ENCODE results near the gene FLRT2.

Gene FLRT2

DNA sequence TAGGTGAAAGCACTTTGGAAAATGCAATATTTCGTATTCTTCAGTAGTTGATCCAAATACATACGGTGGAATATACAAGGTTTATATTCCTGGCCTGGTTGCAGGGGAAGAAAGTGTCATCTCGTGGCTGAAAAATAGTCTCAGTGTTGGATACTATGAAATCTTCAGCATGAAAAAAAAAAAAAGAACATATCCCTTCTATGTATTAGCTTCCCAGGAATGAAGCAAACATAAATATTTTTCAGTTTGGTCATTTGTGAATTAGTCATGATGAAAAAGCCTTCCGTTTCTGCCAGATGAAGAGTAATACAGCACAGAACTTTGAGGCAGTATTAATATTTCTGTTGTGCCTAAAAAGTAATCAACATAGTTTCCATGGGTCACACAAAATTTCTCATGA, 36.7 kb downstream of the FLRT2 start:
- DNase-seq: no peak

- no peak for DNase-seq
Measured at GRCh38 chr14:85572011-85572410, 42.1 kb downstream of the FLRT2 start.

DNA sequence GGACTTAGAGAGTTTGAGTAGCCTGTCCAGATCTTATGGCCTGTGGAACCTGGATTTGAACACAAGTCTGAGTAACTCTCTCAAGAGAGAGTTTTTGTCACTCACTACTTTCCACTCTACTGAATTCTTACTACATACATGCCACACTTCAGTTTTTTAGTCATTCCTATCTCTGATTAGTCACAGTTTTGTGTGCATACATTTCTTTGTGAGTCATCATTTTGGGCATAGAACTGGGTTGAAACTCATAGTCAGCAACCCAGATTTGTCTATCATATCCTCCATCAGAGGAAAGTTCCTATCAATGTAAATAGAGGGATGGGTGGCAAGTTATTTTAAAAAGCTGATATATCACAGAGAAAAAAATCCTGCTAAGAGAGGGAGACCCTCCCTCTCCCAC, 42.9 kb downstream of the FLRT2 start:
- DNase-seq: no peak

- no peak for DNase-seq
Measured at GRCh38 chr14:85573406-85573805, 43.5 kb downstream of the FLRT2 start.

- no peak for DNase-seq
Measured at GRCh38 chr14:85574853-85575616, 45.1 kb downstream of the FLRT2 start.

- DNase-seq: no peak
Measured at GRCh38 chr14:85575617-85575898, 45.6 kb downstream of the FLRT2 start.

DNA sequence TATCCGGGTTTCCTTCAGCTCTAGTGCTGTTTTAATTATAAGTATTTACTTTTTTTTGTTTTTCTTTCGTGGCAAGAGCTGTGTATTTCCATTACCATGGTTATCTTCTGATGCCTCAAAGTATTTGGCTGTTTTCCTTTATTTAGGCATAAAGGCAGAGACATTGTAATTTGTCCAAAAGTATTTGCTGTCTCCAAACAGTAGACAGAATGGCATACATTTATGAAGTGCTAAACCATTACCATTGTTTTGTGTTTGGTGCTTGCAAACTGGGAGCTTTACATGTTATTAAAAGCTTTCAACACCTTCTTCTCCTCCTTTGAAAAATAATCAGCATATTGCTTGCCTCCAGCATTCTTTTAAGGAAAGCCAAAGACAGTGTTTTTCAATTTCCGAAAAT, 46.3 kb downstream of the FLRT2 start:
- no peak for DNase-seq

- DNase-seq: no peak
Measured at GRCh38 chr14:85576848-85577542, 47.1 kb downstream of the FLRT2 start.

- no peak for DNase-seq
Measured at GRCh38 chr14:85577543-85578114, 47.7 kb downstream of the FLRT2 start.

GRCh38 chr14:85578357-85578756, 48.4 kb downstream of the FLRT2 start:
- no peak for DNase-seq

GRCh38 chr14:85578930-85579329, 49.0 kb downstream of the FLRT2 start:
- no peak for DNase-seq

GRCh38 chr14:85579942-85580341, 50.0 kb downstream of the FLRT2 start:
- DNase-seq: no peak

GRCh38 chr14:85580536-85581140, 50.7 kb downstream of the FLRT2 start:
- no peak for DNase-seq

DNA sequence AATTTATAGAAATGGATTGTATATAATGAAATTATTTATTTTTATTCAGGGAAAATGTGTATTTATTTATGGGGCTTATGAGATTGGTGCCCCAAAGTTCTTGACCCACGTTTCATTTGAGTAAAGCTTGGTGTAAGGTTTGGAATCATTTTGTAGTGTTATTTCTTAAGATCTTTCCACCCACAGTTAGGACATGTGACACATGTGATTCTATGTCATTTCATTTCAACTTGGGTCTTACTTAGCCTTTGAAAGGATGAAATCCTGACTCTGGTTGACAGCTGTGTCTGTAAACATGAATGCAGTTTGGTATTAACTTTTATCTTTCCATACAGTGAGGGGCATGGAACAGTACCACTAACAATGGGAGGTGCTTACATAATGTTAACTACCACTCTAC, 51.7 kb downstream of the FLRT2 start:
- DNase-seq: no peak

- no peak for DNase-seq
Measured at GRCh38 chr14:85583380-85583779, 53.4 kb downstream of the FLRT2 start.

DNA sequence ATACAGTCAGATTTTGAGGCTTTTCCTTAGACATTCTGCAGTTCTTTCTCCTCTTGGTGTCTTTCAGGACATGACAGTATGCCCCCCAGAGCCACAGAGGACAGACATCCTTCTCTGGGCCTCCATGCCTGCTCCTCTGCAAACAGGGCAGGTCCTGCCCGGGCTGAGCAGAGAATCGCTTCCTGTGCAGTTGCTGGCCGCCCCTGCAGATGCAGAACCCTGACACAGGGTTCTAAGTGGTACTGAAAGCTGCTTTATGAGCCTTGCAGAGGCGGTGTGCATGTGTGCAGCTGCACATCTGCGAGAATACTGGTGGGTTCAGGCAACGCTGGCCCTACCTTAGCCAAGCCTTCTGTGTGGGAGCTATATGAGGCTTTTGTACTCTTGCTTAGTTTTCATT, 54.5 kb downstream of the FLRT2 start:
- no peak for DNase-seq

DNA sequence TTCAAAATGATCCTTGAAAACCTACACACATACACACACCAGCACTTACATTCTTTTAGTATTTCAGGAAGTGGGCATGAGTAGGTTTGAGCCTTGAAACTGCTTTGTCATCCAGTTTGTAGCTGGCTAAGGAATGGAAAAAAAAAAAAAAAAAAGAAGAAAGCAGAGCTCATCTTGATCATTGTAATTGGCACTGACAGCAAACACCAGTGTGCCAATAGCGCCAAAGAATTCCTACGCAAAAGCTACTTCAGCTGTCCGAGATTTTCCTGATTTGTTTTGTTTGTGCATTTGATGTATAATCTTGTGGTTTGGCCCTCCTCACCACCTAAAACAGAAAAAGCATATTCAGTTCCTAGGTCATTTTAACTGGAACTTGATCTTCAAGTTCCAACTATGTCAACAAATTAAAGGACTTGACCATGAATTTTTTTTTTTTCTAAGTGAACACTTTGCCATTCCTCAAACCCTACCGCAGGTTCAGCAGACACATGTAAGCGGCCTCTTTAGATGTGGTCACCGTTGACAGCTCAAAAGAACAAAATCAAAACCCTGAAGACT, 57.3 kb downstream of the FLRT2 start:
- no peak for DNase-seq

DNA sequence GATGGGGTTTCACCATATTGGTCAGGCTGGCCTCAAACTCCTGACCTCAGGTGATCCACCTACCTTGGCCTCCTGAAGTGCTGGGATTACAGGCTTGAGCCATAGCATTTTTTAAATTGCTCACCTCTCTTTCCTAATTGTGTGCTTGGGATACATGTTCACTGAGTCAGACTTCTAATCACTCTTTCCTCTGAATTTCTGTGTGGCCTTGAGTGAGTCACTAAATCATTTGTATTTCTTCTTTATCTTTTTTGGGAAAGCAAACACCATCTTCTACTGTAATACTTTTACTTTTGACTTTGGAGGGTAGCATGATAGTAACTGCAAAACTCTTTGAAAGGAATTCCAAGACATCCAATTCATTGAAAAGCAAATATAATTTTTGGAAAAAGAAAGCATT, 60.8 kb downstream of the FLRT2 start:
- DNase-seq: no peak

DNA sequence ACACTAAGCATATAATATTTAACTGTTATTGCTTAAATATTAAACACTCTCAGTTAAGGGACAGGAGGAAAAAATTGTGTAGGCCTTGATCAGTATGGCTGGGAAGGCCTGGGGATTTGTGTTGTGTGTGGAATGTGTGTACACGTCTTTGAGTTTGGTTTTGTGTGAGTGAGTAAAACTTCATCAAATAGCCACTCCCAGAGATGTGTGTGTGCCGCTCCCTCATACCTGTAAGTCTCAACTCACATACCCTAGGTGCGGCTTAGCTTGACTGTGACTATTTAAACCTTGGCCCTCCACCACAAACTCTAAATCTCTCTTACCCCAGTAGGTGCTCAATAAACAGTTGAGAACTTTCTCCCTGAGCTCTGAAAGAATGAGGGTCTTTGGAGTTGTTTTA, 64.3 kb downstream of the FLRT2 start:
- DNase-seq: no peak

- no peak for DNase-seq
Measured at GRCh38 chr14:85595981-85596380, 66.0 kb downstream of the FLRT2 start.

- no peak for DNase-seq
Measured at GRCh38 chr14:85596562-85596961, 66.6 kb downstream of the FLRT2 start.

DNA sequence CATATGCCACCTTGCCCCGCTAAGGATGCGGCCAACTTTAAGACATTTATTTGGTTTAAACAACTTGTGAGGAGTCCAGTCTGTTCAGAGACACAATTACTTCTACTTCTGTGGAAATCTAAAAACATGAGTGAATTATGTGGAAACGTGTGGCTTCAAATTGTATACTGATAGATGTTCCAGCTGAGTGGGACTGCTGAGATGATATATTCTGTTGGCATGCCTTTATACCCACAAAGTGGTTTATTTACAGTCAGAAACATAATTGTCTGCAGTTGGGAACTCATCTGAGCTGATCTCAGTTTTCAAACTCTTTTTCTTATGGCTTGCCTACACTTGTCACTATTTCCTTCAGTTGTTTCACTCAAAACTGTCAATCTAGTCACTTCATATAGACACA, 67.8 kb downstream of the FLRT2 start:
- DNase-seq: no peak

DNA sequence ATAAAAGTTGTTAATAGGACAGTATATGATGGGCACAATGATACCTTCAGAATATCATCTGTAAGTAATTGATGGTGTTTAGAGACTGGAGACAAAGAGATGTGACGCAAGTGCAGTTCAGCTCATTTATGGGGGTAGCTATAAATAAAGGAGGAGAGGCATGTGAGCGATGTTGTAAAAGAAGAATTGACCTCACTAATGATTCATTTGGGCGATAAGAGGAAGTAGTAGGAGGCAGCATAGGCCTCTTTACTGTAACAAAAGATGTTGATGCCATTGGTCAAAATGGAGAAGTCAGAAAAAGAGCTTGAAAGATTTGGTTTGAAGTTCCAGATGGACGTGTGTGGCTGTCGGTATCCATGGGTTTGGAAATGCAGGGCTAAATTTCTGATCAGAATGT, 70.0 kb downstream of the FLRT2 start:
- DNase-seq: no peak

- DNase-seq: no peak
Measured at GRCh38 chr14:85601246-85601645, 71.3 kb downstream of the FLRT2 start.
